SK-N-MC (cell line): Measurements from ENCODE around the gene ZNF341.

ENCODE experiments used
- EZH2 ChIP-seq: fragments of 200-600 bp; sonication (generic); IDR thresholded peaks from one replicate; pipeline ENCODE4 v1.6.1; 2017; ENCODE audit warnings: antibody characterized with exemption
- POLR2AphosphoS5 ChIP-seq: IDR thresholded peaks from 2 replicates; pipeline ENCODE4 v1.6.1; 2012; ENCODE audit warnings: mild to moderate bottlenecking, low read depth, low read length, borderline replicate concordance

- TF ChIP-seq EZH2 (no peak), POLR2AphosphoS5 (no peak)
Measured at GRCh38 chr20:33732166-33732970, 572 bp downstream of the ZNF341 start.
